Neural progenitor cell (in vitro differentiated cells): ENCODE measurements around the gene NBEA.

Source experiments
- CTCF ChIP-seq: fragments of 200-600 bp; sonication (generic); IDR thresholded peaks from 2 replicates; pipeline ENCODE4 v1.5.1; 2017; ENCODE audit warnings: antibody characterized with exemption, mild to moderate bottlenecking
- EZH2phosphoT487 ChIP-seq: fragments of 200-600 bp; sonication (generic); IDR thresholded peaks from 2 replicates; pipeline ENCODE4 v1.6.1; 2017; ENCODE audit warnings: antibody characterized with exemption

GRCh38 chr13:35347679-35348205, 405.7 kb downstream of the NBEA start:
- TF ChIP-seq CTCF (no peak), EZH2phosphoT487 (no peak)
